Omental fat pad (tissue), 4 donors: ENCODE measurements around the gene ATP8A2. TPM values are rescaled to one million over a fixed set of nuclear protein-coding genes. Genes with fewer than 3 reads are reported as not detected.

Experiments
- ATAC-seq: fragments of 150-250 bp; one replicate; pipeline ENCODE4 v1.9.1; 2016; ENCODE audit warnings: mild to moderate bottlenecking, moderate library complexity; ENCODE audit not compliant: low FRiP score
- DNase-seq: peaks from one replicate; pipeline ENCODE4 v3.0.0-alpha.2; 2019; ENCODE audit warnings: low spot score
- CTCF ChIP-seq, 3 donors: fragments of 450-650 bp; IDR thresholded peaks; one replicate each; pipeline ENCODE4 v1.5.1; 2016 to 2017; ENCODE audit warnings: antibody characterized with exemption in 3 of 3, mild to moderate bottlenecking in 3 of 3, moderate library complexity in 2 of 3
- total RNA-seq, 4 donors: library from RNA; depleted of rRNA; stranded (reverse); fragments of >200 nt; gene quantifications; one replicate each; pipeline ENCODE4 v1.1.0, GENCODE V29; 2016

The ATP8A2 gene
- total RNA-seq, 4 donors from 2014 or later: 0.16 to 0.19 TPM; not detected in 2

- DNase-seq (no peak), ATAC-seq (no peak)
- no peak for TF ChIP-seq CTCF (IDR thresholded peaks at IDR 0.05)
Measured at GRCh38 chr13:25906191-25906661, 534.5 kb downstream of the ATP8A2 start.

- TF ChIP-seq CTCF (IDR thresholded peaks at IDR 0.05): no peak
- DNase-seq: no peak
- no peak for ATAC-seq
Measured at GRCh38 chr13:25908366-25908765, 536.6 kb downstream of the ATP8A2 start.

GRCh38 chr13:25910243-25910642 is 538.5 kb downstream of the ATP8A2 start:
- TF ChIP-seq CTCF (IDR thresholded peaks at IDR 0.05): no peak
- DNase-seq (no peak), ATAC-seq (no peak)

- ATAC-seq: no peak
Measured at GRCh38 chr13:25910991-25911419, 539.2 kb downstream of the ATP8A2 start.

GRCh38 chr13:25912961-25913360 is 541.2 kb downstream of the ATP8A2 start:
- ATAC-seq: no peak
- TF ChIP-seq CTCF (IDR thresholded peaks at IDR 0.05): no peak
- DNase-seq: no peak

More at GRCh38 chr13:25910991-25911419, 539.2 kb downstream of the ATP8A2 start:
- DNase-seq: no peak
- no peak for TF ChIP-seq CTCF (IDR thresholded peaks at IDR 0.05)

GRCh38 chr13:25915840-25916518 is 544.2 kb downstream of the ATP8A2 start:
- no peak for ATAC-seq
- no peak for TF ChIP-seq CTCF (IDR thresholded peaks at IDR 0.05)
- no peak for DNase-seq

- no peak for ATAC-seq
- TF ChIP-seq CTCF (IDR thresholded peaks at IDR 0.05): no peak
- DNase-seq: no peak
Measured at GRCh38 chr13:25920277-25920676, 548.5 kb downstream of the ATP8A2 start.
